Tibial nerve (tissue), 4 donors: ENCODE results near the gene ACVR1.

Experiments
- CTCF ChIP-seq, 5 experiments: fragments of 200-600 bp in 3 of 5; fragments of 450-650 bp in 2 of 5; sonication (generic) in 3 of 5; IDR thresholded peaks; one replicate each; pipeline ENCODE4 v1.5.1; 2016 to 2019; ENCODE audit warnings: antibody characterized with exemption in 5 of 5, mild to moderate bottlenecking in 3 of 5, moderate library complexity in 2 of 5
- EP300 ChIP-seq, 2 donors: sonication (generic); formaldehyde crosslinking; IDR thresholded peaks; one replicate each; pipeline ENCODE4 v1.6.1; 2017; ENCODE audit warnings: antibody characterized with exemption in 2 of 2, mild to moderate bottlenecking in 1 of 2

- no peak for TF ChIP-seq CTCF (IDR thresholded peaks at IDR 0.05)
- no peak for TF ChIP-seq EP300 (IDR thresholded peaks at IDR 0.05)
These were observed 53.6 kb downstream of the ACVR1 start for GRCh38 chr2:157822533-157822932.
